EH (cell line): ENCODE measurements around the gene ZFYVE28.

Experiments
- DNase-seq: peaks from one replicate; pipeline ENCODE4 v3.0.0-alpha.2; 2015; ENCODE audit warnings: low read depth

ZFYVE28 gene

GRCh38 chr4:2302387-2303119 is 115.9 kb downstream of the ZFYVE28 start:
- no peak for DNase-seq

DNA sequence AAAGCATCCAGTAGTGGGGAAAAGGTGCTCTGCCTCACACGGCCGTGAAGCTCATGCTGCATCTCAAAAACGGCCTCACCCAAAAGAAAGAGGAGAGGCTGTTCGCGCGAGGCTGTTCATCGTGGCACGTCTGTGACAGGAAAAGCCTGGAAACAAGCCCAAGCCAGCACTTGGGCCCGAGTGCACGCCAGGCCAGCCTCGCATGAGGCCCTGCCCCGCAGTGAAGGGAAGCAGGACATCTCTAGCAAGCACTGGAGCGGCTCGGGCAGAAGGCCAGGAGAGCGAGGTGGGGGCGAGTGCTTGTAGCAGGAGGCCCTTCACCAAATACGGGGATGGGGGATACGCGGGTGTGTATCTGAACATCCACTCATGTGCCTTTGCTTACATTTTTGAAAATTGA is 116.6 kb downstream of the ZFYVE28 start:
- DNase-seq, result no peak

- no peak for DNase-seq
These were observed 117.2 kb downstream of the ZFYVE28 start for GRCh38 chr4:2301225-2301642.

DNA sequence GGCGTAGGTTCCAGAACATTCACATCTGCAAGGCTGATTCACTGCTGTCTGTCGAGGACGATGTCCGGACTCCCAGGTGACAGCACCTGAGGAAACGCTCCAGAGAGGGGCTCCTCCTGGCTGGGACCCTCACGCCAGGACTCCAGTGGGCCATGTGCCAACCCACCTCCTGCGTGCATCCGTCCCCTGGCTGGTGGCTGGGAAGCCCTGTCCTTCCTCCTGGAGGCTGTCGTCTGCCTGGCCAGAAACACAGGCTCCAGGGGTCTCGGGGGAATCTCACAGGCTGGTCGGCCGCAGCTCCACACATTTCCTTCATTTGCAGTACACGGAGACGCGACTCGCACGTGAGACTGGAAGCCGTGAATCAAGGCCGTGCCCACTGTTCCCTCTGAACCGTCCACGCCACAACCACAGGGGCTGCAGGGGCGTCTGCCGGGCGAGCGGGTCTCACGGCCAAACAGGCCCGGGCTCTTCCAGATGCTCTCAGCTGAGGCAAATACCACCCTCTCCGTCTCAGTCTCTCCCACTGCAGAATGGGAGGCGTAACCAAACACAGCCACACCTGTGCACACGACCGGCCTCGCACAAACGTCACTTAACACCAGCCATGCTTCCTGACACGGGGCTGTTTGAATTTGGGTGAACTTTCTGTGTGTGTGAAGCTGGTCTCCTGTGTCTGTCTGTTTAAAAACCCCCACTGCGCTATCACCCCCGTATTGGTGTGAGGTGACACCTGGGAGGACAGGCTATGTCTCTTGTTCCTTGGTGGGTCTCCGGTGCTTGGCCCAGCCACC is 117.8 kb downstream of the ZFYVE28 start:
- DNase-seq, result no peak

- DNase-seq, result no peak
These were observed 118.7 kb downstream of the ZFYVE28 start for GRCh38 chr4:2299794-2300193.

GRCh38 chr4:2298532-2298991 is 119.9 kb downstream of the ZFYVE28 start:
- DNase-seq, result no peak

GRCh38 chr4:2297606-2298531 is 120.6 kb downstream of the ZFYVE28 start:
- no peak for DNase-seq

DNA sequence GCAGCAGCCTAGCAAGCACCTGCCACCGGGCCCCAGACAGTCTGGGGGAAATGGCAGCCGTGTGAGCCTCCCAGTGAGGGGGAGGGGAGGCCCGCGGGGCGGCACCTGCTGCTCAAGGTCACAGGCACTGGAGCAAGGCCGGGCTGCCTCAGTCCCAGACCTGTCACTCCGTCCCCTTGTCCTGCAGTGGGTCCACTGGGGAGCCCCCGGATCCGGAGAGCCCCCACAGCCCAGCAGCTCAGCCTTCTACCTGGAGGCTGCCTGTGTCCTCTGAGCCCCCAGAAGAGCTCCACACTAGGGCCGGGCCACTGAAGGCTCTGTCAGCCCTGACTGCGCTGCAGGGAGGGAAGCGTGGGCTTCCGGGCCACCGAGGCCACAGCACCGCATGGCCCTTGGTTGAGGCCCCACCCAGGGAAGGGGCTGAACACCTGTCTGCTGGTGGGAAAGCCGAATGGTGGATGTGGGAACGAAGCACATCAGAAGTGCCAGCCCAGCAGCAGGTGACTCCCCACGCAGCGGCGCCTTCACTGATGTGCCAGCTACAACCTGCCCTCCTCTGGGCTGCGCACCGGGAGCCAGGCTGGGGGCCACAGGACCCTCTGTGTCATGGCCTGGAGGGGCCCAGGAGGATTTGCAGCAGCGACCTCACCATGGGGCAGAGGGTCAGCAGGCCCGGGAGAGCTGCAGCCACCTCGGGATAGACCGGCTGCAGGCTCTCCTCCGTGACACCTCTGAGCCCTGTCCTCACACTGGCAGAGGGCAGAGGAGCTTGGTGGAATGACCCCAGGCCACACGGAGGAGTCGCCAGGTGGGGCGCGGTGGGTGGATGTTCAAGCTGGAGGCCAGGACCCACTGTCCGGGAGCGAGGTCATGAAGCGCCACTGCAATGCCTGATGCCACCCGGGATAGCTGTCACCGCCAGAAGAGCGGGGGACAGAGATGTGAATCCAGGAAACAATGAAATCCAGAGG is 121.5 kb downstream of the ZFYVE28 start:
- no peak for DNase-seq

- no peak for DNase-seq
These were observed 122.5 kb downstream of the ZFYVE28 start for GRCh38 chr4:2295900-2296442.

- no peak for DNase-seq
These were observed 122.9 kb downstream of the ZFYVE28 start for GRCh38 chr4:2295500-2295899.

GRCh38 chr4:2292646-2293108 is 125.8 kb downstream of the ZFYVE28 start:
- peak; percentile 81 for DNase-seq

DNA sequence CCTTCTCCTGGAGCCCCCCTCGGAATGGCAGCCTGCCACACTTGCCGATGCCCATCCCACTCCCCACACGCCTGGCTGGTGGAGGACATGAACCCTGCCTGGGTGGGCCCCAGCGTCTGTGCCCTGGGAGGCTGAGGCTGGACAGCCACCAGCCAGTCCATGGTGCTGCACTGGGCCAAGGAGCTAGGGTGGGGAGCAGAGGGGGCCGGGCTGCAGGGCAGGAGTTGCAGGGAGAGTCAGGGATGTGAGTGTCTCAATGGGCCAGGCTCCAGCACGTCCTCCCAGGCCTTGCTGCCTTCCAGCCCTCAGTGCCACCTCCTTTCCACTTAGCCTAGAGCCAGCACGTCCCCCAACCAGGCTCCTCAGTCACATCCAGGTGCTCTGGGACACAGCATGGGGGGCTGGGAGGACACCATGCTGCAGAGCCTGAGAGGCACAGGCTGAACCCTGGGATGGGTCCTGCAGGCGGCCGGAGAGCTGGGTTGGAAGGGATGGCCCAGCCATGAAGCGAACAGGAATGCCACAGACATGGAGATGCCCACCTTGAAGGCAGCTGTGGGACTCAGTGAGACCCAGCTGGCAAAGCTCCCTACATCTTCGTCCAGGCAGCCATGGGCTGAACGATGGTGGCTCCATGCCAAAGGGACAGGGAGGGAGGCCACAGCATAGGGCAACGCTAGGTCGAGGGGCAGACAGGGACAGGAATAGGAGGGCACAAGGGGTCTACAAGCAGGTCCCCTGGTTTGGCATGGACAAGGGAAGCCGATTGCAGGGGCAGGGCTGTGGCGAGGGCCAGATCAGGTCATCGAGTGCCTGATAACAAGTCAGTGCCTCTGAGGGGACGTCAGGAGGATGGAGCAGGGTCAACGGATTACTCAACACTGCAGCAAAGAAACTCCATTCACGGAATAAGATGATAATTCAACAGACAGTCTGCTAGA is 126.5 kb downstream of the ZFYVE28 start:
- DNase-seq, result no peak

GRCh38 chr4:2290974-2291704 is 127.3 kb downstream of the ZFYVE28 start:
- DNase-seq, result no peak

- no peak for DNase-seq
These were observed 128.0 kb downstream of the ZFYVE28 start for GRCh38 chr4:2290488-2290887.

- no peak for DNase-seq
These were observed 128.5 kb downstream of the ZFYVE28 start for GRCh38 chr4:2289955-2290333.

GRCh38 chr4:2289311-2289954 is 129.0 kb downstream of the ZFYVE28 start:
- no peak for DNase-seq

DNA sequence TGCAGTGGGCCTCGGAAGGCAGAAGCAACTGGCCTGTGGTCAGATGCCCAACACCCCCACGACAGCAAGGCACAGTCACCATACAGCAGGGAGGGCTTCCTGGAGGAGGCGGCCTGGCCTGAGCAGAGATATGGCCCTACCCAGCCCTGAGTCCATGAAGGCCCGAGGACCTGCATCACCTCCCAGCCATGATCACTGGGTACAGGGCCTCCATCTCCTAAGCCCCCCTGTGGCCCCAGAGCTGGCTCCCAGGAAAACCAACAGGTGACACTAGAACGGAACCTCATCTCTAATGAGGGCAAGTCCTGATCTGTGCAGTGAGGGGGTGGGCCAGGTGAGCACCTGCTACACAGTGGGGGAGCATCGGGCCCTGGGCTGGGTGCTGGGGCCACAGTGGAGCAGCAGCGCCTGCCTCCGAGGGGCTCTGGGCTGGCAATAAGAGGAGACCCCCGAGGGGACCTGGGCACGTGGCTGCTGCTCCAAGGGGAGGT is 130.3 kb downstream of the ZFYVE28 start:
- no peak for DNase-seq

GRCh38 chr4:2287594-2287915 is 130.9 kb downstream of the ZFYVE28 start:
- no peak for DNase-seq
